A673 (cell line): Measurements from ENCODE around the gene SMC6.

ENCODE experiments used
- EZH2 ChIP-seq: fragments of 200-600 bp; sonication (generic); IDR thresholded peaks from 2 replicates; pipeline ENCODE4 v1.6.1; 2017; ENCODE audit warnings: borderline replicate concordance, low read depth, mild to moderate bottlenecking, mixed read lengths, antibody characterized with exemption, low read length; ENCODE audit not compliant: poor library complexity, severe bottlenecking
- TF ChIP-seq, protein P1 (sequence below): fragments of 300-800, 200-600 bp; sonication (generic); conservative IDR thresholded peaks from 2 replicates; pipeline ENCODE4 v1.5.1; 2017; ENCODE audit warnings: low read depth, mild to moderate bottlenecking, antibody characterized with exemption, low read length, moderate library complexity, mixed read lengths

DNA sequence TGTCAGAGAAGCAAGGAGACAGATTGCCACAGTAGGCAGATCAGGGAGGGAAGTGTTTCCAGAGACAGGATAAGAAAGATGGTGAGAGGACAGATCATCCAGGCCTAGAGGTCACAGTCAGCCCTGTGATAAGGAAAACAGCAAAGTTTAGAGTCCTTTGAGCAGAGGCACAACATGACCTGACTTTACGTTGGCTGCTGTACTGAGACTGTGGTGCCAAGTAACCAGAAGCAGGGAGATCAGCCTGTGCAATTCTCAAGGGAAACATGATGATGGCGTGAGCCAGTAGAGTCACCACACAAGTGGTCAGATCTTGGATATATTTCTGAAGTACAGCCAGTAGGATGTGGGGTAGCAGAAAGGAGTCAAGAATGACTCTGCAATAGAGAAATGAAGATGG is 43.7 kb downstream of the SMC6 start:
- TF ChIP-seq, protein P1, sequence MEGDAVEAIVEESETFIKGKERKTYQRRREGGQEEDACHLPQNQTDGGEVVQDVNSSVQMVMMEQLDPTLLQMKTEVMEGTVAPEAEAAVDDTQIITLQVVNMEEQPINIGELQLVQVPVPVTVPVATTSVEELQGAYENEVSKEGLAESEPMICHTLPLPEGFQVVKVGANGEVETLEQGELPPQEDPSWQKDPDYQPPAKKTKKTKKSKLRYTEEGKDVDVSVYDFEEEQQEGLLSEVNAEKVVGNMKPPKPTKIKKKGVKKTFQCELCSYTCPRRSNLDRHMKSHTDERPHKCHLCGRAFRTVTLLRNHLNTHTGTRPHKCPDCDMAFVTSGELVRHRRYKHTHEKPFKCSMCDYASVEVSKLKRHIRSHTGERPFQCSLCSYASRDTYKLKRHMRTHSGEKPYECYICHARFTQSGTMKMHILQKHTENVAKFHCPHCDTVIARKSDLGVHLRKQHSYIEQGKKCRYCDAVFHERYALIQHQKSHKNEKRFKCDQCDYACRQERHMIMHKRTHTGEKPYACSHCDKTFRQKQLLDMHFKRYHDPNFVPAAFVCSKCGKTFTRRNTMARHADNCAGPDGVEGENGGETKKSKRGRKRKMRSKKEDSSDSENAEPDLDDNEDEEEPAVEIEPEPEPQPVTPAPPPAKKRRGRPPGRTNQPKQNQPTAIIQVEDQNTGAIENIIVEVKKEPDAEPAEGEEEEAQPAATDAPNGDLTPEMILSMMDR, result no peak
- no peak for TF ChIP-seq EZH2
